ENCODE data around the gene GPX4. TPM values are rescaled to one million over a fixed set of nuclear protein-coding genes. Genes with fewer than 3 reads are reported as not detected.
A peak's percentile ranks its signal among the peaks of the same experiment; 100 is the strongest.

The GPX4 gene
- total and polyA plus RNA-seq, 9 of the 15 experiments (the other 6 are each of a cell fraction or from before 2014, with no cell fraction given) = 61.4 to 661 (median 349) TPM

- TF ChIP-seq PTTG1 (tag; IDR thresholded peaks at IDR 0.05; ENCODE audit: low read depth) (no peak), MBD1 (CRISPR knock-in tag; IDR thresholded peaks at IDR 0.05) (no peak), HMGN3 (IDR thresholded peaks at IDR 0.05; ENCODE audit: borderline replicate concordance, extremely low read depth, insufficient read length, low read depth, low read length) (peak; percentile 72), MAFK (IDR thresholded peaks at IDR 0.05; ENCODE audit: low read length) (no peak), ZNF668 (CRISPR knock-in tag; IDR thresholded peaks at IDR 0.05) (no peak), FOXK2 (conservative IDR thresholded peaks at IDR 0.05 in 1 of 2, IDR thresholded peaks at IDR 0.05 in 1 of 2; ENCODE audit: low read depth in 2 of 2) (peak; percentile 32 to 45; a peak in 1 of 4 replicates), DMBX1 (CRISPR knock-in tag; IDR thresholded peaks at IDR 0.05; ENCODE audit: borderline replicate concordance) (no peak), FOXM1 (IDR thresholded peaks at IDR 0.05; ENCODE audit: low read depth) (no peak), FOXM1 (CRISPR knock-in tag; IDR thresholded peaks at IDR 0.05; ENCODE audit: low read depth) (no peak), ZNF518B (CRISPR knock-in tag; IDR thresholded peaks at IDR 0.05) (no peak), NRF1 (conservative IDR thresholded peaks at IDR 0.05 in 1 of 2, IDR thresholded peaks at IDR 0.05 in 1 of 2) (peak; percentile 62 to 68), CC2D1A (IDR thresholded peaks at IDR 0.05) (peak; percentile 43; the same call in 1 of the 2 replicates), NFYB (IDR thresholded peaks at IDR 0.05; ENCODE audit: extremely low read depth, insufficient read length) (no peak), ARHGAP35 (IDR thresholded peaks at IDR 0.05; ENCODE audit: partially characterized antibody) (no peak), CREB1 (IDR thresholded peaks at IDR 0.05) (peak; percentile 49; the same call in 1 of the 2 replicates), CREB1 (CRISPR knock-in tag; IDR thresholded peaks at IDR 0.05) (peak; percentile 63; the same call in 1 of the 2 replicates), PKNOX1 (IDR thresholded peaks at IDR 0.05) (peak; percentile 94), BRD9 (IDR thresholded peaks at IDR 0.05; ENCODE audit: low read depth, partially characterized antibody) (no peak), ATF1 (CRISPR knock-in tag; IDR thresholded peaks at IDR 0.05) (peak; percentile 19; the same call in 1 of the 2 replicates), ATF1 (tag; IDR thresholded peaks at IDR 0.05) (no peak; the same call in 1 of the 2 replicates)
- TF ChIP-seq, protein P1, sequence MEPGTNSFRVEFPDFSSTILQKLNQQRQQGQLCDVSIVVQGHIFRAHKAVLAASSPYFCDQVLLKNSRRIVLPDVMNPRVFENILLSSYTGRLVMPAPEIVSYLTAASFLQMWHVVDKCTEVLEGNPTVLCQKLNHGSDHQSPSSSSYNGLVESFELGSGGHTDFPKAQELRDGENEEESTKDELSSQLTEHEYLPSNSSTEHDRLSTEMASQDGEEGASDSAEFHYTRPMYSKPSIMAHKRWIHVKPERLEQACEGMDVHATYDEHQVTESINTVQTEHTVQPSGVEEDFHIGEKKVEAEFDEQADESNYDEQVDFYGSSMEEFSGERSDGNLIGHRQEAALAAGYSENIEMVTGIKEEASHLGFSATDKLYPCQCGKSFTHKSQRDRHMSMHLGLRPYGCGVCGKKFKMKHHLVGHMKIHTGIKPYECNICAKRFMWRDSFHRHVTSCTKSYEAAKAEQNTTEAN (CRISPR knock-in tag; IDR thresholded peaks at IDR 0.05) = no peak
These were observed 9.5 kb downstream of the GPX4 start (continued) for GRCh38 chr19:1113030-1113985.
